Left lung (tissue), 10 donors: Measurements from ENCODE around the gene ZIC5. TPM values are rescaled to one million over a fixed set of nuclear protein-coding genes. Genes with fewer than 3 reads are reported as not detected.
A peak's percentile ranks its signal among the peaks of the same experiment; 100 is the strongest.

ENCODE experiments used
- ATAC-seq: fragments of 200-7000 bp; cut with Tn5 transposase; one replicate; pipeline ENCODE4 v1.9.1; 2020; ENCODE audit warnings: moderate library complexity
- DNase-seq, 4 donors: peaks; one replicate each; pipeline ENCODE4 v3.0.0-alpha.2; 2013 to 2020
- H3K27ac ChIP-seq, 2 donors: fragments of 200-600 bp; sonication (generic) in 1 of 2; one replicate each; pipeline versions ENCODE4 v1.5.0 to v1.8.0; 2020 to 2021
- H3K27me3 ChIP-seq, 2 donors: fragments of 200-600 bp; sonication (generic) in 1 of 2; one replicate each; pipeline versions ENCODE4 v1.5.0 to v1.8.0; 2020 to 2021
- H3K36me3 ChIP-seq, 2 donors: fragments of 200-600 bp; sonication (generic) in 1 of 2; one replicate each; pipeline versions ENCODE4 v1.5.0 to v1.8.0; 2020 to 2021
- H3K4me1 ChIP-seq, 2 donors: fragments of 200-600 bp; one replicate each; pipeline ENCODE4 v1.8.0; 2021
- H3K4me3 ChIP-seq, 2 donors: fragments of 200-600 bp; sonication (generic) in 1 of 2; one replicate each; pipeline versions ENCODE4 v1.5.0 to v1.8.0; 2020 to 2021; ENCODE audit warnings: mild to moderate bottlenecking in 1 of 2
- H3K9me3 ChIP-seq, 2 donors: fragments of 200-600 bp; sonication (generic) in 1 of 2; one replicate each; pipeline versions ENCODE4 v1.5.0 to v1.8.0; 2020 to 2021
- intact Hi-C, 2 donors: fragments of 100-400 bp; cut with DNase I; formaldehyde crosslinking; loops; one replicate each; pipeline versions ENCODE4 v1.11.2 to v1.14.2; 2022
- polyA plus RNA-seq, 6 donors: library from polyadenylated mRNA; unstranded; fragments of 120-200 nt; gene quantifications; one replicate each; pipeline ENCODE4 v1.2.1, GENCODE V29; 2013; ENCODE audit not compliant: insufficient read length in 6 of 6
- total RNA-seq, 2 donors: library from RNA; stranded (reverse); fragmentation: NEBNext Ultra II Directional; extraction: Animal tissue kit (Norgen Biotek cat#: 25700); gene quantifications; one replicate each; pipeline ENCODE4 v1.2.1, GENCODE V29; 2021
- TF ChIP-seq, protein P1 (sequence below), 2 donors: fragments of 200-600 bp; sonication (generic) in 1 of 2; IDR thresholded peaks; one replicate each; pipeline versions ENCODE4 v1.5.0 to v1.8.0; 2021; ENCODE audit warnings: antibody characterized with exemption in 2 of 2
- donor health status: DM: no; HTN: yes; CAD: no.
- donor health status: DM: no; HTN: no; CAD: no.

The ZIC5 gene
- total and polyA plus RNA-seq, 8 donors, result not detected

DNA sequence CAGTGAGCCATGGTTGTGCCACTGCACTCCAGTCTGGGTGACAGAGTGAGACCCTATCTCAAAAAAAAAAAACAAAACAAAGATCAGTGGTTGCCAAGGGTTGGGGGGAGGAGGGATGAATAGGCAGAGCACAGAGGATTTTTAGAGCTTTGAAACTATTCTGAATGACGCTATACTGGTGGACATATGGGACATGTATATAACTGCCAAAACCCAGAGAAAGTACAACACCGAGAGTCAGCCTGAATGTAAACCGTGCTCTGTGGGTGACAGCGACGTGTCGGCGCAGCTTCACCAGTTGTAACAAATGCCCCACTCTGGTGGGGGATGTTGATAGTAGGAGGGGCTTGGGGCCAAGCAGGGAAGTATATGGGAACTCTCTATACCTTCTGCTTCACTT, 32.9 kb downstream of the ZIC5 start:
- TF ChIP-seq, protein P1, sequence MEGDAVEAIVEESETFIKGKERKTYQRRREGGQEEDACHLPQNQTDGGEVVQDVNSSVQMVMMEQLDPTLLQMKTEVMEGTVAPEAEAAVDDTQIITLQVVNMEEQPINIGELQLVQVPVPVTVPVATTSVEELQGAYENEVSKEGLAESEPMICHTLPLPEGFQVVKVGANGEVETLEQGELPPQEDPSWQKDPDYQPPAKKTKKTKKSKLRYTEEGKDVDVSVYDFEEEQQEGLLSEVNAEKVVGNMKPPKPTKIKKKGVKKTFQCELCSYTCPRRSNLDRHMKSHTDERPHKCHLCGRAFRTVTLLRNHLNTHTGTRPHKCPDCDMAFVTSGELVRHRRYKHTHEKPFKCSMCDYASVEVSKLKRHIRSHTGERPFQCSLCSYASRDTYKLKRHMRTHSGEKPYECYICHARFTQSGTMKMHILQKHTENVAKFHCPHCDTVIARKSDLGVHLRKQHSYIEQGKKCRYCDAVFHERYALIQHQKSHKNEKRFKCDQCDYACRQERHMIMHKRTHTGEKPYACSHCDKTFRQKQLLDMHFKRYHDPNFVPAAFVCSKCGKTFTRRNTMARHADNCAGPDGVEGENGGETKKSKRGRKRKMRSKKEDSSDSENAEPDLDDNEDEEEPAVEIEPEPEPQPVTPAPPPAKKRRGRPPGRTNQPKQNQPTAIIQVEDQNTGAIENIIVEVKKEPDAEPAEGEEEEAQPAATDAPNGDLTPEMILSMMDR (IDR thresholded peaks at IDR 0.05), result no peak
- ATAC-seq, result no peak
- no peaks in the 10 kb centered on the region for H3K9me3 ChIP-seq
- intact Hi-C loops, result no loop called here
- no peak for DNase-seq
- H3K4me3 ChIP-seq, result no peak overlapping the region
- no peaks in the 10 kb centered on the region for H3K36me3 ChIP-seq
- H3K27ac ChIP-seq, result no peak overlapping the region
- H3K4me1 ChIP-seq, result no peaks in the 10 kb centered on the region
- peaks cover 0 to 69% of the 10 kb centered on the region in 2 donors for H3K27me3 ChIP-seq

DNA sequence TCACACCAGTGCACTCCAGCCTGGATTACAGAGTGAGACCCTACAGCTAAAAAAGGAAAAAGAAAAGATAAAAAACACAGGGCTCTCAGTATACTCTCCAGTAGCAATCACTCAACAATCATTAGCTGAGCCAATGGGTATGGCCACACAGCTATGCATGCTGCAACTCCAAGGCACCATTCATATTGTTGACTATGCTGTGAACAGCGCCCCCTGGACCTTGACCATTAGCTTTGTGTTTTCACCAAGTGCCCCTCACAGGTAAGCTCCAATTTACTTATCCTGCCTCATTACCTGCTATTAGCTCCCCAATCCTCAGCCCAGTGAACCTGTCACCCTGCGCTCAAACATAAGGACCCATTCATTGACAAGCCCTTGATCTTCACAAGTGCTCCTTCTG, 35.8 kb downstream of the ZIC5 start:
- DNase-seq (no peak), ATAC-seq (peak; percentile 35)
- intact Hi-C loops, result no loop called here

DNA sequence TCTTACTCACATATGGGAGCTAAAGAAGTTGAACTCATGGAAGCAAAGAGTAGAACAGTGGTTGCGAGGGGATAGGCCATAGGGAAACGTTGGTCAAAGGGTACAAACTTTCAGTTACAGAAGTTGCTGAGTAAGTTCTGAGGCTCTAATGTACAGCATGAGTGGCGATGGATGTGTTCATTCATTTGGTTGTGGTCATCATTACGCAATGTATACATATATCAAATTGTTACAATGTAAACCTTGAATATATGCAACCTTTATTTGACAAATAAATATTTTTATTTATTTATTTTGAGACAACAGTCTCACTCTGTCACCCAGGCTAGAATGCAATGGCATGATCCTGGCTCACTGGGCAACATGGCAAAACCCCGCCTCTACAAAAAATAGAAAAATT, 38.7 kb downstream of the ZIC5 start:
- intact Hi-C loops, result no loop called here
- Histone ChIP-seq H3K4me1 (no peaks in the 10 kb centered on the region), H3K27ac (no peak overlapping the region), H3K27me3 (peaks cover 0 to 33% of the 10 kb centered on the region in 2 donors), H3K4me3 (no peak overlapping the region), H3K9me3 (no peaks in the 10 kb centered on the region), H3K36me3 (no peaks in the 10 kb centered on the region)
- DNase-seq, result no peak
- no peak for ATAC-seq
- TF ChIP-seq, protein P1 (IDR thresholded peaks at IDR 0.05), result no peak

More for the DNA sequence above, 35.8 kb downstream of the ZIC5 start:
- H3K4me3 ChIP-seq, result no peak overlapping the region
- no peaks in the 10 kb centered on the region for H3K36me3 ChIP-seq
- peaks cover 0 to 44% of the 10 kb centered on the region in 2 donors for H3K27me3 ChIP-seq
- H3K9me3 ChIP-seq, result no peaks in the 10 kb centered on the region
- TF ChIP-seq, protein P1 (IDR thresholded peaks at IDR 0.05), result no peak
- no peaks in the 10 kb centered on the region for H3K4me1 ChIP-seq
- H3K27ac ChIP-seq, result no peak overlapping the region

DNA sequence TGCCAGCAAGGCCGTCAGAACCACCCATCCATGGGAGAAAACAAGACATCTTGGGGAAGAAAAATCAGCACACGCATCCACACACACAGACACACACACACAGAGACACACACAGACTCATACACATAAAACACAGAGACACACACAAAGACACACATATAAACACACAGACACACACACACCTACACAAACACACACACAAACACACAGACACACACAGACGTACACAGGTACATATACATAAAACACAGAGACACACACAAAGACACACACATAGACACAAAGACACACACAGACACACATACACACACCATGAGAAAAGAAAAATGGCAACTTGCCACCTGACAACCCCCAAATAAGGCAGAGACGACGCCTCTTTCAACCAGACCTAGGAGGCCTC, 40.6 kb downstream of the ZIC5 start:
- no peaks in the 10 kb centered on the region for H3K36me3 ChIP-seq
- H3K27ac ChIP-seq, result no peak overlapping the region
- ATAC-seq (no peak), DNase-seq (no peak)
- intact Hi-C loops, result no loop called here
- TF ChIP-seq, protein P1 (IDR thresholded peaks at IDR 0.05), result no peak
- peaks cover 0 to 45% of the 10 kb centered on the region in 2 donors for H3K27me3 ChIP-seq
- H3K4me1 ChIP-seq, result no peaks in the 10 kb centered on the region
- H3K9me3 ChIP-seq, result no peaks in the 10 kb centered on the region
- H3K4me3 ChIP-seq, result no peak overlapping the region

DNA sequence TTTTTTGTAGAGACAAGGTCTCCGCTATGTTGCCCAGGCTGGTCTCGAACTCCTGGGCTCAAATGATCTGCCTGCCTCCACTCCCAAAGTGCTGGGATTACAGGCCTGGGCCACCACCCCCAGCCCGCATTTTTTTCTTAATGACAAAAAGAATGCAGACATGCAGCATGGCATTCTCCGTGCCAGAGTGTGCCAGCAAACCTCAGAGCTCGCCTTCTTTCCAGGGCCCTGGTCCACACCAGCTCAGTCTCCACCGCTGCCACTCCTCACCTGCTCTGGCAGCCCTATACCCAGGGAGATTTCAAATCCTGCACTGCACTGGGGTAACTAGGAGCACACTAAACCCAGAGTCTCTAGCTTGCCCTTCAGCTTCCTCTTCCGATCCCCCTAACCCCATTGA, 41.7 kb downstream of the ZIC5 start:
- DNase-seq, result no peak
- Histone ChIP-seq H3K4me1 (no peaks in the 10 kb centered on the region), H3K27ac (no peak overlapping the region), H3K27me3 (peaks cover 0 to 49% of the 10 kb centered on the region in 2 donors), H3K36me3 (no peaks in the 10 kb centered on the region), H3K4me3 (no peak overlapping the region), H3K9me3 (no peaks in the 10 kb centered on the region)
- no peak for ATAC-seq
- intact Hi-C loops, result no loop called here
- TF ChIP-seq, protein P1 (IDR thresholded peaks at IDR 0.05), result no peak
